ENCODE measurements around the gene NECAB3. TPM values are rescaled to one million over a fixed set of nuclear protein-coding genes. Genes with fewer than 3 reads are reported as not detected.

Gene NECAB3
- total and polyA plus RNA-seq, 9 donors: 23.0 to 31.6 (median 27.8) TPM

DNA sequence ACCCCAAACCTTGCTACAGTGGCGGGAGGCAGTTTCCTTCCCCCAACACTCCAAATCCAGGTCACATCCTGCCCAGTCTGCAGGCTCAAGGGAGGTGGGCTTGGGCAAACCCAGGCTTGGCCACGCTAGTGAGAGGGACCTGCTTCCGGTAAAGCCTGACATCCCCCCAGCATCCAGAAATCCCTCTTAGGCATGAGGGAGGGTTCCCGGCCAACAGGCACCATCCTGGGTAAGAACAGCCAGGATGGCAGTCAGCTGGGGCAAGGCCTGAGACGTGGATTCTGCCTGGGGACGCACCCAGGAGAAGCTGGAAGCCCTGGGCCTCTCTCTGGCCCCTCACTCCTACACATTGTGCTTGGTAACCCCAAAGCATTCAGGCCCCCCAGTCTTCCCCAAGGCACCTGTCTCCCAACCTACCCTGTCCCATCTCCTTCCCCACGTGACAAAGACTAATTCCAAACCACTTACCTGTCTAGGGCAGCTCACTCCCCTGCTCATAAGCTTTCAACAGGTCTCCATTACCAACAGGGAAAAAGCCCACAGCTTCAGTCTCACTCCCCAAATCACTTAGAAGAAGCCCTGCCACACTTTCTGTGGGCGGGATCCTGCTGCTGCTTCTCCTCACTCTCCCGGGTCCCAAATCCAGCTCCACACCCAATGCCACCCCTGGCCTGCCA lies 10.0 kb downstream of the NECAB3 start:
- no peak for DNase-seq
- Histone ChIP-seq H3K4me3 (ENCODE audit: low read length) (peak overlapping the region; percentile 85), H3K36me3 (ENCODE audit: control insufficient read depth, insufficient read depth, low read length) (peaks cover 25% of the 10 kb centered on the region), H3K27me3 (ENCODE audit: control insufficient read depth, insufficient read depth, low read length) (no peaks in the 10 kb centered on the region), H3K9me3 (replicated peaks; ENCODE audit: control insufficient read depth, low read depth, low read length) (no peaks in the 10 kb centered on the region), H3K4me1 (ENCODE audit: control insufficient read depth, insufficient read depth, low read length) (peaks cover 38% of the 10 kb centered on the region), H3K27ac (ENCODE audit: low read length) (peak overlapping the region; percentile 77)
- WGBS (ENCODE audit: insufficient coverage): 40% methylated on average over 9 of the region's 9 CpGs

DNA sequence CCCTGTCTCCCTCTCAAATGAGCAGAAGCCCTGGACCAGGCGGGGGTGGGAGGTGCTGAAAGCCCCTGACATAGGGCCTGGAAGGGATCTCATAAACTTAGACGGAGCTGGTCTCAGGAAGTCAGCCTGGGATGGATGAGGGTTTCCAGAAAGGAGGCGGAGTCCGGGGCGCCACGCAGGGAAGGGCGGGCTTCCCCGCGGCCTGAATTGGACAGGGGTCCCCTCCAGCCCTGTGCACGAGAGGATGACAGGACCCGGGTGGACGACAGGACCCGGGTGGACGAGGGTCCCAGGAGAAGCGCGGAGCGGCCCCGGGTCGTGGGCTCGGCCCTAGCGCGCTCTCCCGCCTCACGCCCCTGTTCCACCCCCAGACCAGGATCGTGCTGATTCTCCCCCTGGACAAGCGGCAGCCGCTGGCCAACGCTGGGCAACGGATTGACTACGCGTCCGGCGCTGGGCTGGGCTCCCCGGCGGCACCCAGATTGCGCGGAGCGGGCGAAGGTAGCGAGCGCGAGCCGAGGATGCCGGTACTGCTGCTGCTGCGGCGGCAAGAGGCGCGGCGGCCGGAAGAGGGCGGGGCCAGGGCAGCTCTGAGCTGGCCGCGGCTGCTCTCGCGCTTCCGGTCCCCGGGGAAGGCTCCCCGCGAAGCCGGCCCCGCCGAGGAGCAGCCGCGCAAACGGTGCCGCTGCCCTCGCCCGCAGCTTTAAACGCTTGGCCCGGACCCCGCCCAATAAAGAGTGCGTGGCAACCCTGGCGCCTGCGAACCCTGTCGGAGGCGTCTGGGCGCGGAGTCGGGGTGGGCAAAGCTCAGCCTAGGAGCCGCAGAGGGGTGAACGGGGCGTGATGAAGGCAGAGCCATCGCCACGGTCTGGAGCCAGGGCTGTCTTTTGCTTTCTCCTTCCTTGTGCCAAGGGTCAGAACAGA lies 10.8 kb downstream of the NECAB3 start:
- no peaks in the 10 kb centered on the region for H3K27me3 ChIP-seq (ENCODE audit: control insufficient read depth, insufficient read depth, low read length)
- H3K4me3 ChIP-seq (ENCODE audit: low read length): peak overlapping the region; percentile 85
- peaks cover 38% of the 10 kb centered on the region for H3K4me1 ChIP-seq (ENCODE audit: control insufficient read depth, insufficient read depth, low read length)
- DNase-seq: peak; percentile 87
- under 1% methylated on average over 81 of the region's 84 CpGs for WGBS (ENCODE audit: insufficient coverage)
- H3K27ac ChIP-seq (ENCODE audit: low read length): peak overlapping the region; percentile 84
- H3K9me3 ChIP-seq (replicated peaks; ENCODE audit: control insufficient read depth, low read depth, low read length): no peaks in the 10 kb centered on the region
- peaks cover 20% of the 10 kb centered on the region for H3K36me3 ChIP-seq (ENCODE audit: control insufficient read depth, insufficient read depth, low read length)

DNA sequence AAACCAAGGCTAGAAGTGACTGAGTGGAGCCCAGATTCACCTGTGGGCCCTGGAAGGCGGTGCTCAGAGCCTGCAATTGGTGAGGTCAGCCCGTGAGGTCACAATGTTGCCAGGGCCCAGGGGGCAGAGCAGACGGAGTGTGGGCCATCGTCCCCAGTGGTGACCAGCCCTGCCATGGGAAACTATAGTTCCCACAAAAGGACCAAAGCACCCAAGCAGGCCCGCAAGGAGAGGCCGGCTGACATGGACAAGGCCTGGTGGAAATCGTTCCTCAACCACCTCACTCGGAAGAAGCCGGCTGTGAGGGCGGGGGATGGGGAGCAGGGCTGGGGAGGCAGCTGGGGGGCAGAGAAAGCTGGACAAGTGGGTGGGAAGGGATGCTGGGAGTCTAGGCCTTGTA lies 12.1 kb downstream of the NECAB3 start, which contains the start of gene C20orf144:
Gene C20orf144, plus strand, starts transcription at position 156 of the 400 bp plus-strand sequence. Its CDS starts 19 bp downstream, at position 175.
- peaks cover 30% of the 10 kb centered on the region for H3K36me3 ChIP-seq (ENCODE audit: control insufficient read depth, insufficient read depth, low read length)
- H3K27ac ChIP-seq (ENCODE audit: low read length): peak within 1 kb of the TSS; percentile 84
- WGBS (ENCODE audit: insufficient coverage): 95% methylated on average over 8 of the region's 10 CpGs
- H3K9me3 ChIP-seq (replicated peaks; ENCODE audit: control insufficient read depth, low read depth, low read length): no peaks in the 10 kb centered on the region
- peak; percentile 10 for DNase-seq
- peaks cover 25% of the 10 kb centered on the region for H3K4me1 ChIP-seq (ENCODE audit: control insufficient read depth, insufficient read depth, low read length)
- peak within 1 kb of the TSS; percentile 85 for H3K4me3 ChIP-seq (ENCODE audit: low read length)
- no peaks in the 10 kb centered on the region for H3K27me3 ChIP-seq (ENCODE audit: control insufficient read depth, insufficient read depth, low read length)

DNA sequence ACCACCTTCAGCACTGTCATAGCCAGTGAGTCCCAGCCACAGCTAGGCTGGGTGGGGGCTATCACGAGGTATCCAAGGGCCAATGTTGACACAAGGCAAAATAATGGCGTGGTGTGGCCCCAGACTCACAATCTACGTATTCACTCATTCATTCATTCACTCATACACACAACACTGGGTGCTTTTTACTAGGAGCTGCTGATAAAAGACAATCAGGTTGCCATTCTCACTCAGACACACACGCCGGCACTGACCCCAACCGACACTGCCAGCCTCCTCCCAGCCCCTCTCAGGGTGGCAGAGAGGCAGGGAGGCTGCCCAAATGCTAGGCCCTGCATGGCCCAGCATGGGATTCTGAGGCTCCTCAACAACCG lies 13.6 kb downstream of the NECAB3 start:
- no peak overlapping the region for H3K27ac ChIP-seq (ENCODE audit: low read length)
- WGBS (ENCODE audit: insufficient coverage): 96% methylated on average over 6 of the region's 7 CpGs
- no peaks in the 10 kb centered on the region for H3K27me3 ChIP-seq (ENCODE audit: control insufficient read depth, insufficient read depth, low read length)
- no peak for DNase-seq
- no peaks in the 10 kb centered on the region for H3K9me3 ChIP-seq (replicated peaks; ENCODE audit: control insufficient read depth, low read depth, low read length)
- H3K4me1 ChIP-seq (ENCODE audit: control insufficient read depth, insufficient read depth, low read length): peaks cover 18% of the 10 kb centered on the region
- H3K36me3 ChIP-seq (ENCODE audit: control insufficient read depth, insufficient read depth, low read length): peaks cover 38% of the 10 kb centered on the region
- no peak overlapping the region for H3K4me3 ChIP-seq (ENCODE audit: low read length)

DNA sequence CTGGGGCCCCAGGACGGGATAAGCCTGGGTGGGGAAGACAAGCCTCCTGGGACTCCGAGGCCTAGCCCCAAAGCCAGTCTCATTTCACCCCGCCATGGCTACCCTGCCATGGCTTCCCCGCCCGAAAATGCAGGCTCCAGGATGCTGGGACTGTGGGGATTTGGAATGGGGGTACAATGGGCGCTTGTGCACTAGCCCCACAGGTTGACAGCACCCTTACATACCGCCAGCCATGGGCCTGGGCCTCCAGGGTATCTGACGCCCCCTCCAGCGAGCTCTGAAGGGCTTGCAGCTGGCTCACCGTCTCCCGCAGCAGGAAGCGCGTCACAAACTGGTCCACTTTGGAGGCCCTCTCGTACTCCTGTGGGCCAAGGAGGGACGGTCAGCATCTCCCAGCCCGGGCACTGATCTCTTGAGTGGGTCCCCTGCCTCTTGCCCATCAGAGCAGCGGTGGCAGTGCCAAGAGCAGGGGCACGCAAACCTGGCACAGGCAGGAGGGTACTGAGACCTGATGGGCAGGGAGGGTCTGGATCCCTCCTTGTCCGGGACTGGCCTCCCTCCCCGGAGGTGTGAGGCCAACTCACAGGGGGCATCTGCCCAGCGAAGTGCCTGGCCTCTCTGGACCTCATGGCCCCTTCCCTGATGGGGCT lies 14.1 kb downstream of the NECAB3 start:
- no peaks in the 10 kb centered on the region for H3K27me3 ChIP-seq (ENCODE audit: control insufficient read depth, insufficient read depth, low read length)
- H3K36me3 ChIP-seq (ENCODE audit: control insufficient read depth, insufficient read depth, low read length): peaks cover 38% of the 10 kb centered on the region
- no peaks in the 10 kb centered on the region for H3K9me3 ChIP-seq (replicated peaks; ENCODE audit: control insufficient read depth, low read depth, low read length)
- peak; percentile 11 for DNase-seq
- H3K27ac ChIP-seq (ENCODE audit: low read length): no peak overlapping the region
- H3K4me1 ChIP-seq (ENCODE audit: control insufficient read depth, insufficient read depth, low read length): peaks cover 18% of the 10 kb centered on the region
- WGBS (ENCODE audit: insufficient coverage): 92% methylated on average over 19 of the region's 21 CpGs
- H3K4me3 ChIP-seq (ENCODE audit: low read length): no peak overlapping the region

DNA sequence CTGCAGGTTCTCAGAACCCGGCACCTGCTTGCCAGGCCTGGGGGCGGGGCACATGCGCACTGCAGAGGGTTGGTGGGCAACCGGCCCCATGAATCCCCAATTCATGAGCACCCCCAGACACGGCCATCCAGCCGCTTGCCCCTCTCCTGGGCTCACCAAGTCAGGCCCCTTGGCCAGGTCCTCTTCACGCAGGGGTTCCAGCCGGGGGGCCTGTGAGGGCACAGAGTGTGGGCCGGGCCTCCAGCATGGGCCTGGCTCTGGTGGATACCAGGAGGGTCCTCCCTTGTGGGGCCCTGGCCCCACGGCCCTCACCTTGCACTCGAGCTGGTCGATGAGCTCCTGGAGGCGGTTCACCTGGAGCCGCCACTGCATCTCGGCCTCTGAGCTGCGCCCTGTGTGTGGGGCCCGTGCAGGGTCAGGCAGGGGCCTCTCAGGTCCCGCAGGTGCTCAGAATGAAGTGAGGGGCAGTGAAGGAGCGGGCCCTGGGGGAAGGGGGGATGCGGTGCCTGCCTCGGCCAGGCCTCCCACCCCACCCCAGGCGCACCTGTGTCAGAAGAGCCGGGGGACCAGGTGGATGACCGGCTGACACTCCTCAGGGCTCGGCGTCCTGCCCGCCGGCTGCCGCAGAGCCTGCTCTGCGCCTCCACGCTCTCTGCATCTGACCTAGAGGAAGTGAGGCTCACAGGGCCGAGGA lies 14.7 kb downstream of the NECAB3 start:
- 91% methylated on average over 30 of the region's 32 CpGs for WGBS (ENCODE audit: insufficient coverage)

DNA sequence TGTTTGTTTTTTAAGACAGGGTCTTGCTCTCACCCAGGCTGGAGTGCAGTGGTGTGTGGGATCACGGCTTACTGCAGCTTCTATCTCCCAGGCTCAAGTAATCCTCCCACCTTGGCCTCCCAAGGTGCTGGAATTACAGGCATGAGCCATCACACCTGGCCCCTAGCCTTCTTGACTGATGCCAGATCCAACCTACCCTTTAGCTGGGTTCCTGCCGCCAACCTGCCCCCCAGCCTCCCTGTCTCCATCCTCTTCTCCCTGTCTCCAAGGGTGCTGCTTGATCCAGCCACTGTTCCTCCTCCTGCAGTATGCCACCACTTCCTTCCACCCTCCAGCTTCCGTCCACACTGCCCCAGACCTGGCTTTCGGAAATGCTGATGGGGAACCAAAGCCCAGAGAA lies 15.3 kb downstream of the NECAB3 start:
- no peak overlapping the region for H3K4me3 ChIP-seq (ENCODE audit: low read length)
- H3K4me1 ChIP-seq (ENCODE audit: control insufficient read depth, insufficient read depth, low read length): peaks cover 13% of the 10 kb centered on the region
- H3K27ac ChIP-seq (ENCODE audit: low read length): no peak overlapping the region
- H3K27me3 ChIP-seq (ENCODE audit: control insufficient read depth, insufficient read depth, low read length): peaks cover 2% of the 10 kb centered on the region
- H3K36me3 ChIP-seq (ENCODE audit: control insufficient read depth, insufficient read depth, low read length): peaks cover 38% of the 10 kb centered on the region
- WGBS (ENCODE audit: insufficient coverage): 92% methylated on average over 2 of the region's 4 CpGs
- no peaks in the 10 kb centered on the region for H3K9me3 ChIP-seq (replicated peaks; ENCODE audit: control insufficient read depth, low read depth, low read length)
- DNase-seq: no peak

More for the DNA sequence above, 14.7 kb downstream of the NECAB3 start:
- H3K27me3 ChIP-seq (ENCODE audit: control insufficient read depth, insufficient read depth, low read length): peaks cover under 1% of the 10 kb centered on the region
- H3K27ac ChIP-seq (ENCODE audit: low read length): no peak overlapping the region
- peaks cover 38% of the 10 kb centered on the region for H3K36me3 ChIP-seq (ENCODE audit: control insufficient read depth, insufficient read depth, low read length)
- no peaks in the 10 kb centered on the region for H3K9me3 ChIP-seq (replicated peaks; ENCODE audit: control insufficient read depth, low read depth, low read length)
- no peak overlapping the region for H3K4me3 ChIP-seq (ENCODE audit: low read length)
- peak; percentile 7 for DNase-seq
- peaks cover 16% of the 10 kb centered on the region for H3K4me1 ChIP-seq (ENCODE audit: control insufficient read depth, insufficient read depth, low read length)

DNA sequence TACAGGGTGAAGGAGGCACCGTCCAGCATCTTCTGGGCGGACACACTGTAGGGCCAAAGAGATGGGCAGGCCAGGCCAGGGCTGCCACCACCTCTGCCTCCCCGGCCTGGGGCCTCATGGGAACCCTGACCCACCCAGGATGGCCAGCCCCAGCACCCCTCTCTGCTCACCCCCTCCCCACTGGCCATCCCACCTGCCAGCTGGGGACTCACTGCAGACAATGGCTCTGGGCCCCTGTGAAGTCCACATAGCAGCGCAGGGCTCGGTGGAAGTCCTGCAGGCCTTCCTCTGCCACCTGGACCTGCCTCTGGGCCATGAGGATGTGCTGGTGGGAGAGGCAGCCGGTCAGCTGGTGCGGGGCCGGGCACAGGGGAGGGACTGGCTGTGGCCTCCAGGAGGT lies 15.7 kb downstream of the NECAB3 start:
- Histone ChIP-seq H3K4me1 (ENCODE audit: control insufficient read depth, insufficient read depth, low read length) (peaks cover 13% of the 10 kb centered on the region), H3K27me3 (ENCODE audit: control insufficient read depth, insufficient read depth, low read length) (peaks cover 2% of the 10 kb centered on the region), H3K9me3 (replicated peaks; ENCODE audit: control insufficient read depth, low read depth, low read length) (no peaks in the 10 kb centered on the region), H3K36me3 (ENCODE audit: control insufficient read depth, insufficient read depth, low read length) (peaks cover 38% of the 10 kb centered on the region), H3K27ac (ENCODE audit: low read length) (no peak overlapping the region), H3K4me3 (ENCODE audit: low read length) (no peak overlapping the region)
- WGBS (ENCODE audit: insufficient coverage): 89% methylated on average over 6 of the region's 8 CpGs
- no peak for DNase-seq

DNA sequence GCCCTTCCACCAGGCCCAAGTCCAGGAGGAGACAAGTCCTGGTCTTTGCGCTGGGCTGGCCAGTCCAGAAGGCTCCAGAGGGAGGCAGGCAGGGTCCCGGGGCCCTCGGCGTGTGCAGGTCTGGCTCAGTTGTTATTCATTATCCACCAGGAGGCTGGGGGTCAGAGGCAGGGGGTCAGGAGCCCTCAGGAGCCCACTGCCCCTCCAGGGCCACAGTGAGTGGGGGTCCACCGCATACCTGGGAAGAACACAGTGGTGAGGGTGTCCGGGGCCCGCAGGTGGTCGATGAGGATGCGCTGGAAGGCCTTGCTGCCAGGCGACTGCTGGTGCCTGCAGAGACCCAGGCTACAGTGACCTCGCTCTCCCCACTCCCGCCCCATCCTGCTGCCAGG lies 16.5 kb downstream of the NECAB3 start:
- Histone ChIP-seq H3K27ac (ENCODE audit: low read length) (no peak overlapping the region), H3K9me3 (replicated peaks; ENCODE audit: control insufficient read depth, low read depth, low read length) (no peaks in the 10 kb centered on the region), H3K4me1 (ENCODE audit: control insufficient read depth, insufficient read depth, low read length) (peaks cover 11% of the 10 kb centered on the region), H3K36me3 (ENCODE audit: control insufficient read depth, insufficient read depth, low read length) (peaks cover 38% of the 10 kb centered on the region), H3K4me3 (ENCODE audit: low read length) (no peak overlapping the region), H3K27me3 (ENCODE audit: control insufficient read depth, insufficient read depth, low read length) (peaks cover 2% of the 10 kb centered on the region)
- 72% methylated on average over 5 of the region's 12 CpGs for WGBS (ENCODE audit: insufficient coverage)
- DNase-seq: peak; percentile 6

All from muscle of leg (tissue), 11 donors.